Testis (tissue), 2 donors: Measurements from ENCODE around the gene TMEM255B.

Experiments used
- POLR2A ChIP-seq: fragments of 450-650 bp; IDR thresholded peaks from one replicate; pipeline ENCODE4 v1.6.1; 2017; ENCODE audit warnings: antibody characterized with exemption, mild to moderate bottlenecking, moderate library complexity
- TF ChIP-seq, protein P1 (sequence below), 3 experiments: fragments of 450-650 bp in 2 of 3; fragments of 200-600 bp in 1 of 3; sonication (generic) in 1 of 3; IDR thresholded peaks; one replicate each; pipeline ENCODE4 v1.5.1; 2016 to 2019; ENCODE audit warnings: antibody characterized with exemption in 3 of 3, mild to moderate bottlenecking in 2 of 3, moderate library complexity in 1 of 3

DNA sequence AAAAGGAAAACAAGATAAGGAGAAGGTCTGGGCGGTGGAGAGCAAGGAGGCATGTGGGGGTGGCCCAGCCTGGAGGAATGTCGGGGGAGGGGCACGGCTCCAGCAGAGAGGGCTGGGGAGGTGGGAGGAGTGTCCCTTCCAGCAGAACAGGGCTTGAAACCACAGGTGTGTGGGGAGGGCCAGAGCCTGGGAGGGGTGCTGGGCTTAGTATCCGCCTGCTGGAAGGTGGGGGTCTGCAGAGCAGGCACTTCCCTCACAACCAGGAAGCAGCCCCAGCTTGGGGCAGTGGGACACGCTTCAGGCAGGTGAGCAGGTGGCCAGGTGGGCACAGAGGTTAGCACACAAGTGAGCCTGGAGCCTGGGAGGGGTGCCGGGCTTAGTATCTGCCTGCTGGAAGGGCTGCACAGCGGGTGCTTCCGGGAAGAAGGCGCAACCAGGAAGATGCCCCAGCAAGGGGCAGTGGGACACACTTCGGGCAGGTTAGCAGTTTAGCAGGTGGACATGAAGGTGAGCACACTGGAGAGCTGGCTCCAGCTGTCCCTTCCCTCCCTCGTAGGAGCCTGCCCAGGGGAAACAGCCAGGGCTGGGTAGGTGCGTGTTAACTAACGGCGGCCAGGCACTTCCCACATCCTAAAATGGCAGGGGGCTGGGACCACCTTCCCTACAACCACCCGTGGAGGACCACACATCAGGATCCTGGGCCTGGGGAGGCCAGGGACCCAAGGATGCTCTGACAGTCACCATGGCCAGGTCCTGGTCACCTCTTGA, 101.8 kb downstream of the TMEM255B start:
- TF ChIP-seq, protein P1, sequence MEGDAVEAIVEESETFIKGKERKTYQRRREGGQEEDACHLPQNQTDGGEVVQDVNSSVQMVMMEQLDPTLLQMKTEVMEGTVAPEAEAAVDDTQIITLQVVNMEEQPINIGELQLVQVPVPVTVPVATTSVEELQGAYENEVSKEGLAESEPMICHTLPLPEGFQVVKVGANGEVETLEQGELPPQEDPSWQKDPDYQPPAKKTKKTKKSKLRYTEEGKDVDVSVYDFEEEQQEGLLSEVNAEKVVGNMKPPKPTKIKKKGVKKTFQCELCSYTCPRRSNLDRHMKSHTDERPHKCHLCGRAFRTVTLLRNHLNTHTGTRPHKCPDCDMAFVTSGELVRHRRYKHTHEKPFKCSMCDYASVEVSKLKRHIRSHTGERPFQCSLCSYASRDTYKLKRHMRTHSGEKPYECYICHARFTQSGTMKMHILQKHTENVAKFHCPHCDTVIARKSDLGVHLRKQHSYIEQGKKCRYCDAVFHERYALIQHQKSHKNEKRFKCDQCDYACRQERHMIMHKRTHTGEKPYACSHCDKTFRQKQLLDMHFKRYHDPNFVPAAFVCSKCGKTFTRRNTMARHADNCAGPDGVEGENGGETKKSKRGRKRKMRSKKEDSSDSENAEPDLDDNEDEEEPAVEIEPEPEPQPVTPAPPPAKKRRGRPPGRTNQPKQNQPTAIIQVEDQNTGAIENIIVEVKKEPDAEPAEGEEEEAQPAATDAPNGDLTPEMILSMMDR (IDR thresholded peaks at IDR 0.05) = no peak
- no peak for TF ChIP-seq POLR2A
